Activated T-cell treated with anti-CD3 and anti-CD28 coated beads, Interleukin-2, amount 50 U/mL, for 4 hours (primary cell): ENCODE measurements around the gene SCYGR6. TPM values are rescaled to one million over a fixed set of nuclear protein-coding genes. Genes with fewer than 3 reads are reported as not detected.
"Not testable (repeated sequence)": the region's sequence is repeated elsewhere in the genome, so short reads cannot be mapped to it uniquely, and the experiment has no call there.

Source experiments
- ATAC-seq, 2 donors: fragments of 200-7000 bp; cut with Tn5 transposase; one replicate each; pipeline ENCODE4 v1.10.0; 2021
- DNase-seq: peaks from one replicate; pipeline ENCODE4 v3.0.0-alpha.2; 2020
- H3K27me3 Mint-ChIP-seq: one replicate; pipeline ENCODE4 v1.8.0; 2021; ENCODE audit warnings: low read depth, mixed read lengths
- H3K36me3 Mint-ChIP-seq: one replicate; pipeline ENCODE4 v1.8.0; 2022; ENCODE audit warnings: mixed read lengths; ENCODE audit not compliant: insufficient read depth
- H3K4me1 Mint-ChIP-seq: one replicate; pipeline ENCODE4 v1.8.0; 2021; ENCODE audit warnings: low read depth, mixed read lengths
- H3K4me3 Mint-ChIP-seq: one replicate; pipeline ENCODE4 v1.8.0; 2021; ENCODE audit warnings: mild to moderate bottlenecking, moderate library complexity, mixed read lengths
- H3K9me3 Mint-ChIP-seq: one replicate; pipeline ENCODE4 v1.8.0; 2021; ENCODE audit warnings: mixed read lengths
- total RNA-seq, 3 donors: library from RNA; stranded (reverse); gene quantifications; one replicate each; pipeline ENCODE4 v1.2.1, GENCODE V29; 2021

Gene SCYGR6
- total RNA-seq, 3 donors from 2014 or later = not detected

- Mint-ChIP-seq H3K36me3 (no peaks in the 10 kb centered on the region), H3K9me3 (no peaks in the 10 kb centered on the region), H3K27me3 (peaks cover 6% of the 10 kb centered on the region), H3K4me3 (no peak within 1 kb of the TSS), H3K4me1 (no peaks in the 10 kb centered on the region)
- ATAC-seq (no peak), DNase-seq (no peak)
These were observed 3.5 kb upstream of the SCYGR6 start, which contains the start of gene SCYGR7 for GRCh38 chr2:227728035-227728434. SCYGR7 (plus strand) TSS chr2:227728335; CDS start chr2:227728335, 0 bp downstream.

- not testable (repeated sequence) for DNase-seq, ATAC-seq, H3K4me1 Mint-ChIP-seq, H3K36me3 Mint-ChIP-seq, H3K4me3 Mint-ChIP-seq, H3K9me3 Mint-ChIP-seq
- H3K27me3 Mint-ChIP-seq = peaks cover 17% of the 10 kb centered on the region
These were observed 1.7 kb downstream of the SCYGR6 start for GRCh38 chr2:227722821-227723220.

- H3K4me1 Mint-ChIP-seq = no peaks in the 10 kb centered on the region
- no peaks in the 10 kb centered on the region for H3K9me3 Mint-ChIP-seq
- no peak for DNase-seq
- H3K4me3 Mint-ChIP-seq = no peak overlapping the region
- H3K36me3 Mint-ChIP-seq = no peaks in the 10 kb centered on the region
- peaks cover 27% of the 10 kb centered on the region for H3K27me3 Mint-ChIP-seq
- no peak for ATAC-seq
These were observed 3.9 kb downstream of the SCYGR6 start for GRCh38 chr2:227720680-227721079.

- no peaks in the 10 kb centered on the region for H3K4me1 Mint-ChIP-seq
- no peak overlapping the region for H3K4me3 Mint-ChIP-seq
- H3K27me3 Mint-ChIP-seq = peaks cover 25% of the 10 kb centered on the region
- ATAC-seq (no peak), DNase-seq (no peak)
- H3K9me3 Mint-ChIP-seq = no peaks in the 10 kb centered on the region
- H3K36me3 Mint-ChIP-seq = no peaks in the 10 kb centered on the region
These were observed 4.9 kb downstream of the SCYGR6 start for GRCh38 chr2:227719641-227720040.

- no peak within 1 kb of the TSS for H3K4me3 Mint-ChIP-seq
These were observed 6.6 kb downstream of the SCYGR6 start, which contains the start of gene SLC19A3 for GRCh38 chr2:227717687-227718567. SLC19A3 (minus strand) TSS chr2:227718028; CDS start chr2:227702318, 15,710 bp downstream.

GRCh38 chr2:227716501-227716900 lies 8.1 kb downstream of the SCYGR6 start:
- H3K4me1 Mint-ChIP-seq = no peaks in the 10 kb centered on the region
- peaks cover 21% of the 10 kb centered on the region for H3K27me3 Mint-ChIP-seq
- no peak overlapping the region for H3K4me3 Mint-ChIP-seq
- no peaks in the 10 kb centered on the region for H3K9me3 Mint-ChIP-seq
- ATAC-seq = no peak
- no peak for DNase-seq
- H3K36me3 Mint-ChIP-seq = no peaks in the 10 kb centered on the region

More at GRCh38 chr2:227717687-227718567, 6.6 kb downstream of the SCYGR6 start, which contains the start of gene SLC19A3:
- no peak for DNase-seq
- ATAC-seq = no peak
- Mint-ChIP-seq H3K4me1 (no peaks in the 10 kb centered on the region), H3K9me3 (no peaks in the 10 kb centered on the region), H3K36me3 (no peaks in the 10 kb centered on the region), H3K27me3 (peaks cover 25% of the 10 kb centered on the region)

GRCh38 chr2:227713291-227713690 lies 11.3 kb downstream of the SCYGR6 start:
- Mint-ChIP-seq H3K9me3 (no peaks in the 10 kb centered on the region), H3K27me3 (peaks cover 13% of the 10 kb centered on the region)

GRCh38 chr2:227710986-227711385 lies 13.6 kb downstream of the SCYGR6 start:
- Mint-ChIP-seq H3K9me3 (no peaks in the 10 kb centered on the region), H3K36me3 (no peaks in the 10 kb centered on the region), H3K4me3 (no peak overlapping the region), H3K27me3 (peaks cover 2% of the 10 kb centered on the region), H3K4me1 (no peaks in the 10 kb centered on the region)
- DNase-seq (no peak), ATAC-seq (no peak)

More at GRCh38 chr2:227713291-227713690, 11.3 kb downstream of the SCYGR6 start:
- Mint-ChIP-seq H3K4me3 (no peak overlapping the region), H3K4me1 (no peaks in the 10 kb centered on the region), H3K36me3 (no peaks in the 10 kb centered on the region)
- ATAC-seq = no peak
- DNase-seq = no peak

GRCh38 chr2:227707390-227707789 lies 17.2 kb downstream of the SCYGR6 start:
- ATAC-seq (no peak), DNase-seq (no peak)
- Mint-ChIP-seq H3K27me3 (peaks cover 12% of the 10 kb centered on the region), H3K4me1 (no peaks in the 10 kb centered on the region), H3K36me3 (no peaks in the 10 kb centered on the region), H3K9me3 (no peaks in the 10 kb centered on the region), H3K4me3 (no peak overlapping the region)

- Mint-ChIP-seq H3K36me3 (no peaks in the 10 kb centered on the region), H3K4me3 (no peak overlapping the region), H3K4me1 (no peaks in the 10 kb centered on the region), H3K27me3 (peaks cover 12% of the 10 kb centered on the region), H3K9me3 (no peaks in the 10 kb centered on the region)
- ATAC-seq (no peak), DNase-seq (no peak)
These were observed 17.7 kb downstream of the SCYGR6 start for GRCh38 chr2:227706859-227707258.

- peaks cover 9% of the 10 kb centered on the region for H3K27me3 Mint-ChIP-seq
- no peaks in the 10 kb centered on the region for H3K36me3 Mint-ChIP-seq
- ATAC-seq (no peak), DNase-seq (no peak)
- H3K4me3 Mint-ChIP-seq = no peak overlapping the region
- no peaks in the 10 kb centered on the region for H3K9me3 Mint-ChIP-seq
- no peaks in the 10 kb centered on the region for H3K4me1 Mint-ChIP-seq
These were observed 20.6 kb downstream of the SCYGR6 start for GRCh38 chr2:227703961-227704360.

- Mint-ChIP-seq H3K4me3 (no peak overlapping the region), H3K9me3 (no peaks in the 10 kb centered on the region), H3K4me1 (no peaks in the 10 kb centered on the region), H3K27me3 (peaks cover 9% of the 10 kb centered on the region), H3K36me3 (no peaks in the 10 kb centered on the region)
- DNase-seq = no peak
- no peak for ATAC-seq
These were observed 21.3 kb downstream of the SCYGR6 start for GRCh38 chr2:227703280-227703732.

- Mint-ChIP-seq H3K27me3 (peaks cover 9% of the 10 kb centered on the region), H3K4me1 (no peaks in the 10 kb centered on the region), H3K9me3 (no peaks in the 10 kb centered on the region), H3K4me3 (no peak overlapping the region), H3K36me3 (no peaks in the 10 kb centered on the region)
- no peak for DNase-seq
- ATAC-seq = no peak
These were observed 23.0 kb downstream of the SCYGR6 start for GRCh38 chr2:227701556-227701955.

- Mint-ChIP-seq H3K36me3 (no peaks in the 10 kb centered on the region), H3K9me3 (no peaks in the 10 kb centered on the region), H3K4me1 (no peaks in the 10 kb centered on the region), H3K27me3 (peaks cover 4% of the 10 kb centered on the region), H3K4me3 (no peak overlapping the region)
- DNase-seq = no peak
- no peak for ATAC-seq
These were observed 27.4 kb downstream of the SCYGR6 start for GRCh38 chr2:227696990-227697679.
